RKO (cell line): ENCODE results near the gene DNAAF1.
A peak's percentile ranks its signal among the peaks of the same experiment; 100 is the strongest.

Source experiments
- DNase-seq: peaks from one replicate; pipeline ENCODE4 v3.0.0-alpha.2; 2016; ENCODE audit warnings: low spot score

The DNAAF1 gene

GRCh38 chr16:84124257-84125073 is 20.6 kb upstream of the DNAAF1 start:
- DNase-seq = no peak

DNA sequence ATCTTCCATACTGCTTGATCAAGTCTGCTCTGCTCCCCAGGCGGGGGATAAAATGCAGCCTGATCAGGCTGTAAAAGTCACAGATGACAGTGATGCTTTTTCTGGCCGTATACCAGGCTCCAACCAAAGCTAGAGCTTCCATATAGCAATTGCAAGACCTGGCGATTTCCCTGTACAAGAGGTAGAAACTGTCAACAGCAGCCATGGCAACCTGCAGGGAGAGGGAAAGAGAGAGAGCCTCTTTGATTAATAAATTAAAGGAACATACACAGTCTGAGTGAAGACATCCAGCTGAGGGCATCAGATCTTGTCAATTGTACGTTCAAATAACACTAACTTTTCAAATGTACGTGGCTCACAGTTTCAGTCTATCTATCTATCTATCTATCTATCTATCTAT is 14.0 kb upstream of the DNAAF1 start:
- no peak for DNase-seq

- no peak for DNase-seq
Measured at GRCh38 chr16:84132527-84133285, 12.4 kb upstream of the DNAAF1 start.

DNA sequence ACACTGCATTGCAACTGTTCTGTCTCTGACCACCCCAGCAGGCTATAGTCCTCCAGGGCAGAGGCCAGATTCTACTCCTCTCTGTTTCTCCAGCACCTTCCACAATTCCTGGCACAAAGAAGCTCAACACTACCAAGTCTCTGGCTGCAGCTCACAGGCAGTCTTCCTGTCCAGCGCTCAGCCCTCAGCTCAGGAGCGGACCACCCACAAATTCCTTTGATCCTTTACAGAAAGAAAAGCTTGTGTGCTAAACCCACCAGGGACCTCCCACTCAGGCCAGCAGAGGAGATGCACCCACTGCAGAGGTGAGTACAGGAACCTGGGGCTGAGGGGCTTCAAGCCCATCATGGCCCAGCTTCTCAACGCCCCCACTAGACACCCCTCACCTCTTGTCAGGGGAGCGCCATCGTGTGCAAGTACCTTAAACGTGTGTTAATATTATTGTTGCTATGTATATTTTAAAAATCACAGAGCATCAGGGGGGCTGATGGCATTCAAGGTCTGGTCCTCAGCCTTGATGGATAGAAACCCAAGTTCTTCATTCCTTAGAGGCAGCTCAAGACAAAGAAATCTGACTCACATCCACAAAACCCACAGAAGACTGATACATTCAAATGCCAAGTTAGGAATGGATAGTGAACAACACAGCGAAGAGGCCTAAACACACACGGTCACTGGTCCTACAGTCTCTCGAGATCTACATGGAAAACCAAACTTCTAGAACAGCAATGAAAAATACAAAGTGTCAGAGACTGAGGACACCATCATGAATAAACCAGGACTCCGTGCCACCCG is 8.6 kb upstream of the DNAAF1 start:
- DNase-seq = no peak

DNA sequence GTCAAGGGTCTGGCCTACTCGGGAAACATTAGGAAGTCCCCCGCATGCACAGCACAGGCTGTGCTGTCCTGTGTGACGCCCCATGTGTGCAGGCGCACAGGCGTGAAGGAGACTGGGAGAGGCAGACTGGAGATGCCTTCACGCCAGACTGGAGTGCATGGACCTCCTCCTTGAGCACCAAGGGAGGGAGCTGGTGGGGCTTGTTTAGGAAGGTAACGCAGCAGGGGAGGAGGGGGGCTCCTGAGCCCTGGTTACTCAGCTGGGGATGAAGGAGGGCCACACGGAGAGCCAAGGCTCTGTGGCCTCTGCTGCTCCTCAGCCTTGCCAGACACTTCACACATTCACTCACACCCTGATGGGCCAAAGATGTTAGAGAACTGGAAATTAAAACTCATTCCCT is 7.8 kb upstream of the DNAAF1 start:
- DNase-seq = no peak

- no peak for DNase-seq
Measured at GRCh38 chr16:84137769-84138357, 7.2 kb upstream of the DNAAF1 start.

DNA sequence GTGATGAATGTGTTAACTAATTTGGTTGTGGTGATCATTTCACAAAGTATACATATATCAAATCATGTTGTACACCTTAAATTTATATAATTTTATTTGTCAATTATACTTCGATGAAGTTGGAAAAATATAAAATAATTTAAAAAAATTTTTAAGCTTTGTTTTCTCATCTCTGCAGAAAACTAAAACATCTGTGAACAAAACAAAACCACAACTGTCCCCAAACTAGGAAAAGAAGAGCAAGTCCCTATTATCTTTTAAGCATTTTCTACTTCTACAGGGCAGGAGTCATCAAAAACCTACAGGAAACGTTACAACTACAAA is 6.6 kb upstream of the DNAAF1 start:
- DNase-seq = no peak

GRCh38 chr16:84138824-84139627 is 6.1 kb upstream of the DNAAF1 start:
- no peak for DNase-seq

DNA sequence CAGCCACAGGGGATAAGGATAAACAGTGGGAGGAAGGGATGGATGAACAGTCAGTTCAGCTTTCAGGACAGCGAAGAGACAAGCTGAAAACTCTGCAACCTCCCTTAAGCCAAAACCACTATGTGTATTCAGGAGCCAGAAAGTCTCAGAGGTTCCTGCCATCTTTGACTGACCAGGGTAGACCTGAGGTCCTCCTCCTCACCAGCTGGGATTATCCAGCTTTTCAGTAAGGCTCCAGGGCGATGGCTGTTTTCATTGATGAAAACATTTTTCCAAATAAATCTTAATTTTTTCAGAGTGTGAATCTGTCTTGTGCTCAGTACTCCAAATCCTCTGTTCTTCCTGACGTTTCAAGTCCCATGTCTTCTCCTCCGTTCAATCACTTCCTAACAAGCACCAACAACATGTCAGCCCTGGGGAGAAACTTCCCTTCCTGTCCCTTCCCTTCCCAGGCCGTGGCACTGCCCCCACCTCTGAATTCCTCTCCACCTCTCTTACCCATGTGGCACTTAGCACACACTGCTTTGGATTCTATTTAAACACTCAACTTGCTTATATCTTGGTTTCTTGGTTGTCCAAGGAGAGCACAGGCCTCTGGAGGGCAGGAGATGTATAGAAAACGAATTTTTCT is 5.4 kb upstream of the DNAAF1 start:
- DNase-seq = no peak

- DNase-seq = no peak
Measured at GRCh38 chr16:84141143-84141670, 3.9 kb upstream of the DNAAF1 start.

DNA sequence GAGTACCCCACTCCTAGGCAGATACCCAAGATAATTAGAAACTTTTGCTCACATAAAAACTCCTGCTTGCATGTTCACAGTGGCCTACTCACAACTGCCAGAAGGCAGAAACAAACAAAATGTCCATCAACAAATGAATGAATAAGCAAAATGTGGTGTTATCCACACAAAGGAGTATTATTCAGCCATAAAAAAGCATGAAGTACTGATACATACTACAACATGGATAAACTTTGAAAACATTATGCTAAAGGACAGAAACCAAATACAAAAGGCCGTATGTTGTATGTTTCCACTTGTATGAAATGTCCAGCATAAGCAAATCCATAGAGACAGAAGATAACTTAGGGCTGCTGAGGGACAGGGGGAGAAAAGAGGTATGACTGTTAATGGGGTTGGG is 2.0 kb upstream of the DNAAF1 start:
- no peak for DNase-seq

- no peak for DNase-seq
Measured at GRCh38 chr16:84143784-84144199, 1.3 kb upstream of the DNAAF1 start.

DNA sequence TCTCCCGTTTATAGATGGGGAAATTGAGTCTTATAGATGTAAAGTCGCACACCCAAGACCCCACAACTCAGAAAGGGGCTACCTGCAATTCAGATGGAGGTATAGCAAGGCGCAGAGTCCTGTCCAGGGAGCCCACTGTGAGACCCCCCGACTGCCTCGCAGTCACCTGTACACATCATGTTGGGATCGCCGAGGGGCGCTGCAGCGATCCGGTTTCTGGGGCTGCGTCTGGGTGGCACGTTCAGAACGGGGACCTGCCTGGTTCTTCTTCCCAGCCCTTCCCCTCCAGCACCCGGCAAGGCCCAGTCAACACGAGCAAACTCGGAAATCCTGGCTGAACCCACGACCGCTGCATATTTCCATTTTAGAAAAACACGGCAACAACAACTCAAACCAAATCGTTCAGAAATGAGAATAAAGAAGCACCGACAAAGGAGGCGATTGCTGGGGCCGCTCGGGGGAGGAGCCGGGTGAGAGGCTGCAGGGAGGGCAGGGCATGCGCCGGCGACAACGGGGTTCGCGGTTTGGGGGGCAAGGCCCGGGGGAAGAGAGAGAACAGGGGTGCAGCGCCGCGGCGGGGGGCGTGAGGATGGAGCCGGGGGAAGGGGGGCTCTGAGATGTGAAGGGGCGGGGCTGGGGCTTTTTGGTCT is 774 bp upstream of the DNAAF1 start:
- DNase-seq = peak; percentile 17

DNA sequence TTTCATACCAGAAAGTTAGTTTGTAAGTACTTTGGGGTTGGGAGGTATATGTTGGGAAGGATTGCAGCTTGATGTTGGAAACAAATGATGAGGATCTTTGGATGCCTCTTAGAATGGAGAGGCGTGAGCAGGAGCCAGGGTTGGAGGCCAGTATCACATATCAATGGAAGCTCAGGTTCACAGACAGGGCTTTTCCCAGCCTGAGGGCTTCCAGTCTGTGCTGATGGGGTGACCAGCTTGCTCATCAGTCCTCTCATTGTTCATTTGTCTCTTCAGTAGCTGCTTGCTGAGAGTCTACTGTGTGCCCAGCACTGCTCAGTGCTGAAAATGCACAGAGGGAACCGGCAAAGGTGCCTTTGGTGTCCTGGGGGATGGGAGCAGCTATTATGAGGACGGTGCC is 5.8 kb downstream of the DNAAF1 start:
- no peak for DNase-seq

GRCh38 chr16:84153660-84154214 is 8.6 kb downstream of the DNAAF1 start:
- DNase-seq = no peak

- DNase-seq = no peak
Measured at GRCh38 chr16:84155226-84155625, 10.1 kb downstream of the DNAAF1 start.

GRCh38 chr16:84155771-84156170 is 10.7 kb downstream of the DNAAF1 start:
- no peak for DNase-seq

DNA sequence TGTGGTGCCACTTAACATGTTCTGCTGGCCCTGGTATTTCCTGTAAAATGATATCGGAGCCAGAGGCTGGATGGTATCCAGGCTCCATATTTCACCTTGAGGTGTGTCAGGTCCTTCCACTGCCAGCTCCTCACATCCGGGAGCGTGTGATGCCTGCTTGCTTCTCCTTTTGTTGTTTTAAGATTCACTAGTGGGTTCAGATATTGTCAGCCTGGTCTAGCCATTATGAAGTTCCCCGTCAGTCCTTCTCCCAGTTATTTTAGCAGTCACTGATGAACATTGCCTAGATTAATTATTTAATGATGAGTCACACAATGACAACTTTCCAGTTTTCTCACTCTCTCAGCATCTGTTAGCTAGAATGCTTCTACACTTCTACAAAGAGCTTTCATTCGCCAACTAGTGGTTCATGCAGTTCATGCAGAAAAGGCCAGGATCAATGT is 11.3 kb downstream of the DNAAF1 start:
- DNase-seq = peak; percentile 64

- no peak for DNase-seq
Measured at GRCh38 chr16:84159007-84159406, 13.9 kb downstream of the DNAAF1 start.

DNA sequence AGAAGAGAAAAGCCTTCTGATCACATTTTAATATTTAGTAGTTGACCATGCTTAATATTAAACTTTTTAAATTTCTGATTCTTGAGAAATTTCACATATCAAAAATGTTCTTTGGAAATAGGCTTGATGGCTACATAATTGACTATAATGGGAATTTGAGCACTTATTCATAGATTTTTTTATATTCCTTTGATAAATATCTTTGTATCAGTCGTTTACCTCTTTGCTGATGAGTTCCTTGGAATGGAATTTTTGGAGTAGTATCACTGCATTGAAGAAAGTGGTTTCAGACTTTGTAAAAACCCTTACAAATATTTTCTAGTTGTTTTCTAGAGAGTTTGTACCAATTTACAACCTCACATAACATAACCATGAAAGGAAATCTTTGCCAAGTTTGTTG is 14.7 kb downstream of the DNAAF1 start:
- no peak for DNase-seq
